Kidney (tissue), 14 donors: ENCODE data around the gene SNX13. TPM values are rescaled to one million over a fixed set of nuclear protein-coding genes. Genes with fewer than 3 reads are reported as not detected.

ENCODE experiments used
- DNase-seq, 5 donors: peaks; one replicate each; pipeline ENCODE4 v3.0.0-alpha.2; 2013 to 2020
- FAIRE-seq: peaks from 2 replicates; lab custom pipeline; 2012; peaks lifted over from hg19 to GRCh38; lab: Jason Lieb, UNC
- H3K27ac ChIP-seq, 2 donors: one replicate each; pipeline ENCODE4 v1.7.0; 2013; ENCODE audit warnings: low read depth in 2 of 2, low read length in 2 of 2, inconsistent platforms in 1 of 2
- H3K27me3 ChIP-seq: one replicate; pipeline ENCODE4 v1.7.1; 2013; ENCODE audit warnings: low read length, inconsistent platforms; ENCODE audit not compliant: control insufficient read depth, insufficient read depth
- H3K36me3 ChIP-seq, 3 donors: one replicate each; pipeline versions ENCODE4 v1.7.0 to v1.7.1; 2013; ENCODE audit warnings: low read length in 3 of 3, control low read depth in 1 of 3, inconsistent platforms in 1 of 3; ENCODE audit not compliant: insufficient read depth in 3 of 3, control insufficient read depth in 2 of 3
- H3K4me1 ChIP-seq, 3 donors: one replicate each; pipeline versions ENCODE4 v1.7.0 to v1.7.1; 2013; ENCODE audit warnings: low read length in 3 of 3, inconsistent platforms in 1 of 3, low read depth in 1 of 3; ENCODE audit not compliant: control insufficient read depth in 2 of 3, insufficient read depth in 2 of 3
- H3K4me3 ChIP-seq, 3 donors: one replicate each; pipeline versions ENCODE4 v1.7.0 to v1.8.1; 2013; ENCODE audit warnings: low read length in 3 of 3, control low read depth in 1 of 3, inconsistent platforms in 1 of 3
- H3K9ac ChIP-seq, 3 donors: one replicate each; pipeline versions ENCODE4 v1.7.0 to v1.7.1; 2013; ENCODE audit warnings: low read length in 3 of 3, control low read depth in 1 of 3, inconsistent platforms in 1 of 3
- H3K9me3 ChIP-seq, 3 donors: one replicate each; pipeline versions ENCODE4 v1.7.0 to v1.7.1; 2013; ENCODE audit warnings: low read length in 3 of 3, control low read depth in 1 of 3, inconsistent platforms in 1 of 3; ENCODE audit not compliant: control insufficient read depth in 2 of 3, insufficient read depth in 1 of 3
- intact Hi-C: fragments of 100-400 bp; cut with DNase I; formaldehyde crosslinking; loops from one replicate; pipeline ENCODE4 v1.11.1; 2022
- polyA plus RNA-seq: library from polyadenylated mRNA; stranded (reverse); fragments of 350-450 nt; fragmentation: Illumina TruSeq; extraction: RNeasy Lipid Tissue Mini Kit (QIAGEN cat#74804); gene quantifications from one replicate; pipeline ENCODE4 v1.2.3, GENCODE V29; 2014; ENCODE audit warnings: low read depth, low replicate concordance; ENCODE audit not compliant: insufficient read depth
- total RNA-seq: library from RNA; stranded (reverse); fragmentation: NEBNext Ultra II Directional; extraction: Animal tissue kit (Norgen Biotek cat#: 25700); gene quantifications from one replicate; pipeline ENCODE4 v1.2.1, GENCODE V29; 2021
- TF ChIP-seq, protein P1 (sequence below): IDR thresholded peaks from 3 replicates; pipeline ENCODE4 v1.5.1; 2012; ENCODE audit warnings: mild to moderate bottlenecking, moderate library complexity, borderline replicate concordance; ENCODE audit not compliant: insufficient read depth; ENCODE audit errors: extremely low read depth
- donor health status: control.
- donor health status: control.
- donor health status: control.
- donor health status: control.
- donor health status: control.
- donor health status: DM: yes; HTN: yes; CAD: no.
- donor health status: Normal renal cell carcinoma (clear cell type).

The SNX13 gene
- total and polyA plus RNA-seq, 2 donors from 2014 or later: 9.9 to 57.0 TPM

DNA sequence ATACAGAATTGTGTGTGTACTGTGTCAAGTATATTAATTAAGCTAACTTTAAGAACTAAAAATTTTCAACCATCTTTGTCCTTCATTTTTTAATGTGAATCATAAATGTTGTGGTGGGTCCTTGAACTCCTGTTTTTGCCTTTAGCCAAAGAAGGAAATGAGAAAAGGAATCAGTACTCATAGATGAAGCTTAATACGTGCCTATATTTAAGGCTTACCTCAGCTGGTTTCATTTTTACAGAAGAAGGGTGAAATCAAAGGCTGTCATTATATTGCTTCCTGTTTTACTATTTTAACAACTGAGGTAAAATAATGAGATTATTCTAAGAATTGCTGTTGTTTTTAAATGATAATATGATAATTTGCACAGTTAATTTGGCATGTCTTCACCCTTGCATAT is 6.3 kb upstream of the SNX13 start:
- H3K27me3 ChIP-seq: no peaks in the 10 kb centered on the region
- intact Hi-C loops: no loop called here
- DNase-seq (no peak), FAIRE-seq (no peak)
- no peaks in the 10 kb centered on the region for H3K4me1 ChIP-seq
- TF ChIP-seq, protein P1, sequence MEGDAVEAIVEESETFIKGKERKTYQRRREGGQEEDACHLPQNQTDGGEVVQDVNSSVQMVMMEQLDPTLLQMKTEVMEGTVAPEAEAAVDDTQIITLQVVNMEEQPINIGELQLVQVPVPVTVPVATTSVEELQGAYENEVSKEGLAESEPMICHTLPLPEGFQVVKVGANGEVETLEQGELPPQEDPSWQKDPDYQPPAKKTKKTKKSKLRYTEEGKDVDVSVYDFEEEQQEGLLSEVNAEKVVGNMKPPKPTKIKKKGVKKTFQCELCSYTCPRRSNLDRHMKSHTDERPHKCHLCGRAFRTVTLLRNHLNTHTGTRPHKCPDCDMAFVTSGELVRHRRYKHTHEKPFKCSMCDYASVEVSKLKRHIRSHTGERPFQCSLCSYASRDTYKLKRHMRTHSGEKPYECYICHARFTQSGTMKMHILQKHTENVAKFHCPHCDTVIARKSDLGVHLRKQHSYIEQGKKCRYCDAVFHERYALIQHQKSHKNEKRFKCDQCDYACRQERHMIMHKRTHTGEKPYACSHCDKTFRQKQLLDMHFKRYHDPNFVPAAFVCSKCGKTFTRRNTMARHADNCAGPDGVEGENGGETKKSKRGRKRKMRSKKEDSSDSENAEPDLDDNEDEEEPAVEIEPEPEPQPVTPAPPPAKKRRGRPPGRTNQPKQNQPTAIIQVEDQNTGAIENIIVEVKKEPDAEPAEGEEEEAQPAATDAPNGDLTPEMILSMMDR: no peak
- no peak overlapping the region for H3K9ac ChIP-seq
- no peak overlapping the region for H3K27ac ChIP-seq
- no peaks in the 10 kb centered on the region for H3K36me3 ChIP-seq
- H3K9me3 ChIP-seq: no peaks in the 10 kb centered on the region
- no peak overlapping the region for H3K4me3 ChIP-seq

- peaks cover 0 to 2% (median 0%) of the 10 kb centered on the region in 3 donors for H3K4me1 ChIP-seq
- H3K9ac ChIP-seq: no peak overlapping the region
- H3K27ac ChIP-seq: no peak overlapping the region
- DNase-seq: no peak
- no peaks in the 10 kb centered on the region for H3K9me3 ChIP-seq
- H3K36me3 ChIP-seq: no peaks in the 10 kb centered on the region
- FAIRE-seq: no peak
- intact Hi-C loops: no loop called here
- H3K4me3 ChIP-seq: no peak overlapping the region
- TF ChIP-seq, protein P1: no peak
- H3K27me3 ChIP-seq: no peaks in the 10 kb centered on the region
These were observed 4.4 kb upstream of the SNX13 start for GRCh38 chr7:17944720-17945119.

DNA sequence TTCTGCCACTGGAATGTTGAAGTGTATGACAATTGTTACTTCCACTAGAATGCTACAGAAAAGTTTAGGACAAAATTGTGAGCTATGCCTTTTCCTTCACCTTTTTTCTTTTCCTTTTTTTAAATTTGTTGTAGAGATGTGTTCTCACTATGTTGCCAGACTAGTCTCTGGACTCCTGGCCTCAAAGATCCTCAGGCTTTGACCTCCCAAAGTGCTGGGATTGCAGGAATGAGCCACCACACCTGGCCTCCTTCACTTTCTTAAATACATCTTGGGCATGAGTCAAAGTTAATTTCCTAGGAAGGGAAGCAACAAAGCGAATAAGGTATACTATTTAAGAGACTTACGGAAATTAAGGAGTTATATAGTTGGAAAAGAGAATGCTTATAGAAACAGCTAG is 2.7 kb upstream of the SNX13 start:
- no peak overlapping the region for H3K27ac ChIP-seq
- no peaks in the 10 kb centered on the region for H3K9me3 ChIP-seq
- FAIRE-seq: no peak
- H3K9ac ChIP-seq: no peak overlapping the region
- no peak for DNase-seq
- intact Hi-C loops: no loop called here
- H3K36me3 ChIP-seq: no peaks in the 10 kb centered on the region
- peaks cover 0 to 2% (median 0%) of the 10 kb centered on the region in 3 donors for H3K4me1 ChIP-seq
- TF ChIP-seq, protein P1: no peak
- H3K27me3 ChIP-seq: no peaks in the 10 kb centered on the region
- H3K4me3 ChIP-seq: no peak overlapping the region

DNA sequence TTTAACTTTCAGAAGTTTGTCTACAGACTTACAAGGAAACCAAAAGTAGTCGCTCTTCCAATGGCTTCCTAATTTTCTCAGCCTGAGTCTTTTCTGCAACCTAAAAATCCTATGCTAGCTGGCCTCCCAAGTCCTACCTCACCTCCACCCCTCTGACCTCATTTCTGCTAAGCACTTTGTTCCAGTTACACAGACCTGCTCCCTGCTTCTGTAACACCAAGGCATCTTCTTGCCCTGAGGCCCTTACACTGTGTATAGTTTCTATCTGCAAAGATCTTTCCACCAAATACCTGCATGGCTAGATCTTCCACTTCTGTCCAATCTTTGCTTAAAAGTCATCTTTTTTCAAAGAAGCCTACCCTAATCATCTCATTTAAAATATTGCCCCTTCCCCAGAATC is 1.9 kb upstream of the SNX13 start:
- DNase-seq: no peak
- no peaks in the 10 kb centered on the region for H3K36me3 ChIP-seq

More for the DNA sequence above, 1.9 kb upstream of the SNX13 start:
- no peak overlapping the region for H3K9ac ChIP-seq
- H3K27ac ChIP-seq: no peak overlapping the region
- intact Hi-C loops: no loop called here
- no peak overlapping the region for H3K4me3 ChIP-seq
- H3K27me3 ChIP-seq: no peaks in the 10 kb centered on the region
- no peak for FAIRE-seq
- no peaks in the 10 kb centered on the region for H3K9me3 ChIP-seq
- TF ChIP-seq, protein P1: no peak
- peaks cover 0 to 6% (median 5%) of the 10 kb centered on the region in 3 donors for H3K4me1 ChIP-seq
